Tibial nerve (tissue), 4 donors: ENCODE results near the gene GAGE12E.
"Not testable (repeated sequence)": the region's sequence is repeated elsewhere in the genome, so short reads cannot be mapped to it uniquely, and the experiment has no call there.

ENCODE experiments used
- CTCF ChIP-seq, 5 experiments: fragments of 200-600 bp in 3 of 5; fragments of 450-650 bp in 2 of 5; sonication (generic) in 3 of 5; IDR thresholded peaks; one replicate each; pipeline ENCODE4 v1.5.1; 2016 to 2019; ENCODE audit warnings: antibody characterized with exemption in 5 of 5, mild to moderate bottlenecking in 3 of 5, moderate library complexity in 2 of 5
- EP300 ChIP-seq, 2 donors: sonication (generic); formaldehyde crosslinking; IDR thresholded peaks; one replicate each; pipeline ENCODE4 v1.6.1; 2017; ENCODE audit warnings: antibody characterized with exemption in 2 of 2, mild to moderate bottlenecking in 1 of 2
- POLR2A ChIP-seq, 2 donors: fragments of 450-650 bp; IDR thresholded peaks; one replicate each; pipeline ENCODE4 v1.6.1; 2017; ENCODE audit warnings: antibody characterized with exemption in 2 of 2, mild to moderate bottlenecking in 2 of 2, moderate library complexity in 2 of 2

GRCh38 chrX:49531877-49532276 lies 19.2 kb upstream of the GAGE12E start, which contains the start of gene GAGE12C:
- not testable (repeated sequence) for TF ChIP-seq EP300, CTCF, POLR2A (IDR thresholded peaks at IDR 0.05)
